Measurements from ENCODE around the gene PTRH1. TPM values are rescaled to one million over a fixed set of nuclear protein-coding genes. Genes with fewer than 3 reads are reported as not detected.

PTRH1 gene
- total and polyA plus RNA-seq, 2 of the 13 experiments (the other 11 are each of a cell fraction or from before 2014, with no cell fraction given): 4.0 to 10.4 TPM

DNA sequence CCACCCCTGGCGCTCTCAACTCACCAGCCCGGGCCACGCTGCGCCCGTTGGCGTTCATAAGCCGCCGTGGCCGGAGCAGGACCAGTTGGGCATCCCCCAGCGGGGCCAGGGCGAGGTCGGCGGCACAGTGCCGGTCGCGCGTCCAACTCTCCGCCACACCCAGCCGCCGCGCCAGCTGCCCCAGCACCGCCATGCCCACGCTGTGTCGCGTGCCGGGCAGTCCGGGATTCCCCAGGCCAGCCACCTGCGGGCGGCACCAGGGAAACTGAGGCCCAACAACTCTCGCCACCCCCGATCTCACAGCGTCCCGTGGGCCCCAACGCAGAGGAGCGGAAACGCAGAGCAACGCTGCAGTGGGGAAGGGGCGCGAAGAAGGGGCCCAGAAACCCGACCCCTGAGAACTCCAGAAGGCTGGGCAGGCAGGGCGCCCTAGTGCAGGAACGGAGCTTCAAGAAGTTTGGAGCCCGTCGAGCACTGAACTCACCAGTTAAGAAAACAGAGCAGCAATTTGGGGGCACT, 453 bp downstream of the PTRH1 start (continued):
- TF ChIP-seq, protein P1, sequence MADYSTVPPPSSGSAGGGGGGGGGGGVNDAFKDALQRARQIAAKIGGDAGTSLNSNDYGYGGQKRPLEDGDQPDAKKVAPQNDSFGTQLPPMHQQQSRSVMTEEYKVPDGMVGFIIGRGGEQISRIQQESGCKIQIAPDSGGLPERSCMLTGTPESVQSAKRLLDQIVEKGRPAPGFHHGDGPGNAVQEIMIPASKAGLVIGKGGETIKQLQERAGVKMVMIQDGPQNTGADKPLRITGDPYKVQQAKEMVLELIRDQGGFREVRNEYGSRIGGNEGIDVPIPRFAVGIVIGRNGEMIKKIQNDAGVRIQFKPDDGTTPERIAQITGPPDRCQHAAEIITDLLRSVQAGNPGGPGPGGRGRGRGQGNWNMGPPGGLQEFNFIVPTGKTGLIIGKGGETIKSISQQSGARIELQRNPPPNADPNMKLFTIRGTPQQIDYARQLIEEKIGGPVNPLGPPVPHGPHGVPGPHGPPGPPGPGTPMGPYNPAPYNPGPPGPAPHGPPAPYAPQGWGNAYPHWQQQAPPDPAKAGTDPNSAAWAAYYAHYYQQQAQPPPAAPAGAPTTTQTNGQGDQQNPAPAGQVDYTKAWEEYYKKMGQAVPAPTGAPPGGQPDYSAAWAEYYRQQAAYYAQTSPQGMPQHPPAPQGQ (CRISPR knock-in tag; IDR thresholded peaks at IDR 0.05; ENCODE audit: borderline replicate concordance): peak; percentile 42; the same call in 1 of the 2 replicates
- no peak for TF ChIP-seq EEA1 (CRISPR knock-in tag; IDR thresholded peaks at IDR 0.05; ENCODE audit: borderline replicate concordance)
- TF ChIP-seq YY1 (IDR thresholded peaks at IDR 0.05; ENCODE audit: insufficient read depth, insufficient replicate concordance, low read depth, low read length): no peak
- TF ChIP-seq ARID5B (CRISPR knock-in tag; IDR thresholded peaks at IDR 0.05): no peak
- TF ChIP-seq SOX13 (IDR thresholded peaks at IDR 0.05): no peak
- no peak for TF ChIP-seq SOX13 (CRISPR knock-in tag; conservative IDR thresholded peaks at IDR 0.05 in 1 of 2, IDR thresholded peaks at IDR 0.05 in 1 of 2)
- no peak for TF ChIP-seq PITX1 (CRISPR knock-in tag; IDR thresholded peaks at IDR 0.05)
- TF ChIP-seq ZNF3 (CRISPR knock-in tag; IDR thresholded peaks at IDR 0.05): no peak
- no peak for TF ChIP-seq MXD4 (CRISPR knock-in tag; IDR thresholded peaks at IDR 0.05)
- TF ChIP-seq TEAD3 (CRISPR knock-in tag; optimal IDR thresholded peaks at IDR 0.05; ENCODE audit: borderline replicate concordance): no peak
- TF ChIP-seq KDM1A (CRISPR knock-in tag; IDR thresholded peaks at IDR 0.05): no peak
- TF ChIP-seq, protein P2, sequence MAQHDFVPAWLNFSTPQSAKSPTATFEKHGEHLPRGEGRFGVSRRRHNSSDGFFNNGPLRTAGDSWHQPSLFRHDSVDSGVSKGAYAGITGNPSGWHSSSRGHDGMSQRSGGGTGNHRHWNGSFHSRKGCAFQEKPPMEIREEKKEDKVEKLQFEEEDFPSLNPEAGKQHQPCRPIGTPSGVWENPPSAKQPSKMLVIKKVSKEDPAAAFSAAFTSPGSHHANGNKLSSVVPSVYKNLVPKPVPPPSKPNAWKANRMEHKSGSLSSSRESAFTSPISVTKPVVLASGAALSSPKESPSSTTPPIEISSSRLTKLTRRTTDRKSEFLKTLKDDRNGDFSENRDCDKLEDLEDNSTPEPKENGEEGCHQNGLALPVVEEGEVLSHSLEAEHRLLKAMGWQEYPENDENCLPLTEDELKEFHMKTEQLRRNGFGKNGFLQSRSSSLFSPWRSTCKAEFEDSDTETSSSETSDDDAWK (CRISPR knock-in tag; IDR thresholded peaks at IDR 0.05): no peak
- TF ChIP-seq MAZ (IDR thresholded peaks at IDR 0.05; ENCODE audit: borderline replicate concordance, low read depth, low read length): no peak
- no peak for TF ChIP-seq MAZ (CRISPR knock-in tag; IDR thresholded peaks at IDR 0.05; ENCODE audit: low read depth)
- no peak for TF ChIP-seq KLF13 (CRISPR knock-in tag; IDR thresholded peaks at IDR 0.05)
- TF ChIP-seq, protein P3, sequence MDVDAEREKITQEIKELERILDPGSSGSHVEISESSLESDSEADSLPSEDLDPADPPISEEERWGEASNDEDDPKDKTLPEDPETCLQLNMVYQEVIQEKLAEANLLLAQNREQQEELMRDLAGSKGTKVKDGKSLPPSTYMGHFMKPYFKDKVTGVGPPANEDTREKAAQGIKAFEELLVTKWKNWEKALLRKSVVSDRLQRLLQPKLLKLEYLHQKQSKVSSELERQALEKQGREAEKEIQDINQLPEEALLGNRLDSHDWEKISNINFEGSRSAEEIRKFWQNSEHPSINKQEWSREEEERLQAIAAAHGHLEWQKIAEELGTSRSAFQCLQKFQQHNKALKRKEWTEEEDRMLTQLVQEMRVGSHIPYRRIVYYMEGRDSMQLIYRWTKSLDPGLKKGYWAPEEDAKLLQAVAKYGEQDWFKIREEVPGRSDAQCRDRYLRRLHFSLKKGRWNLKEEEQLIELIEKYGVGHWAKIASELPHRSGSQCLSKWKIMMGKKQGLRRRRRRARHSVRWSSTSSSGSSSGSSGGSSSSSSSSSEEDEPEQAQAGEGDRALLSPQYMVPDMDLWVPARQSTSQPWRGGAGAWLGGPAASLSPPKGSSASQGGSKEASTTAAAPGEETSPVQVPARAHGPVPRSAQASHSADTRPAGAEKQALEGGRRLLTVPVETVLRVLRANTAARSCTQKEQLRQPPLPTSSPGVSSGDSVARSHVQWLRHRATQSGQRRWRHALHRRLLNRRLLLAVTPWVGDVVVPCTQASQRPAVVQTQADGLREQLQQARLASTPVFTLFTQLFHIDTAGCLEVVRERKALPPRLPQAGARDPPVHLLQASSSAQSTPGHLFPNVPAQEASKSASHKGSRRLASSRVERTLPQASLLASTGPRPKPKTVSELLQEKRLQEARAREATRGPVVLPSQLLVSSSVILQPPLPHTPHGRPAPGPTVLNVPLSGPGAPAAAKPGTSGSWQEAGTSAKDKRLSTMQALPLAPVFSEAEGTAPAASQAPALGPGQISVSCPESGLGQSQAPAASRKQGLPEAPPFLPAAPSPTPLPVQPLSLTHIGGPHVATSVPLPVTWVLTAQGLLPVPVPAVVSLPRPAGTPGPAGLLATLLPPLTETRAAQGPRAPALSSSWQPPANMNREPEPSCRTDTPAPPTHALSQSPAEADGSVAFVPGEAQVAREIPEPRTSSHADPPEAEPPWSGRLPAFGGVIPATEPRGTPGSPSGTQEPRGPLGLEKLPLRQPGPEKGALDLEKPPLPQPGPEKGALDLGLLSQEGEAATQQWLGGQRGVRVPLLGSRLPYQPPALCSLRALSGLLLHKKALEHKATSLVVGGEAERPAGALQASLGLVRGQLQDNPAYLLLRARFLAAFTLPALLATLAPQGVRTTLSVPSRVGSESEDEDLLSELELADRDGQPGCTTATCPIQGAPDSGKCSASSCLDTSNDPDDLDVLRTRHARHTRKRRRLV (CRISPR knock-in tag; IDR thresholded peaks at IDR 0.05): no peak
- no peak for TF ChIP-seq THYN1 (CRISPR knock-in tag; IDR thresholded peaks at IDR 0.05; ENCODE audit: borderline replicate concordance, low read depth)
- TF ChIP-seq HDAC6 (IDR thresholded peaks at IDR 0.05; ENCODE audit: low read depth, low read length): no peak
